HG03066 (cell line): ENCODE data around the gene EXOC3L2.
"Not testable (repeated sequence)": the region's sequence is repeated elsewhere in the genome, so short reads cannot be mapped to it uniquely, and the experiment has no call there.

Source experiments
- ATAC-seq: cut with Tn5 transposase; IDR thresholded peaks from one replicate; pipeline ENCODE4 v1.9.1; 2021; ENCODE audit warnings: low read depth; ENCODE audit not compliant: unreplicated experiment

EXOC3L2 gene

DNA sequence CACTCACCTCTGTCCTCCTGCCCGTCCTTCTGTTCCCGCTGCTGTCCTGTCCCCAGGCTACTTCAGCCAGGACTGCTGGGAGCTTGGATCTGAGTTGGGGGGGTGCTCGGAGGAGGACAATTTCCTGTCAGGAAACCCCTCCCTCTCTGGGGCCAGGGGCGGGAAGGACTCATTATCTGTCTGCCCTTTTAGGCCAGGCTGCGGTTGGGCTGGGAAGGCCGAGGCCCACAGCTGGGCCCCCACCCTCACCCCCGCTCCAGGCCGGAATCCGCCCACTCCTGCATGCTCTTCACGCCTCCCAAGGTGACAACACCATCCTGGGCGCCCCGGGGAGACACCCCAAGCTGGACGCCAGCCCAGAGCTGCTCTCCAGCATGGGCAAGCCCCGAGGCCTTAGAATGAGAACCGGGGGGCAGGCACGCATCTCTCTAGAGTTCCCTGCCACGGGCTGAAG, at the start of gene EXOC3L2:
Gene EXOC3L2 (minus strand): TSS at position 74 of the 454 bp plus-strand sequence. CDS start 6,362 bp downstream, outside the sequence.
- no peak for ATAC-seq

DNA sequence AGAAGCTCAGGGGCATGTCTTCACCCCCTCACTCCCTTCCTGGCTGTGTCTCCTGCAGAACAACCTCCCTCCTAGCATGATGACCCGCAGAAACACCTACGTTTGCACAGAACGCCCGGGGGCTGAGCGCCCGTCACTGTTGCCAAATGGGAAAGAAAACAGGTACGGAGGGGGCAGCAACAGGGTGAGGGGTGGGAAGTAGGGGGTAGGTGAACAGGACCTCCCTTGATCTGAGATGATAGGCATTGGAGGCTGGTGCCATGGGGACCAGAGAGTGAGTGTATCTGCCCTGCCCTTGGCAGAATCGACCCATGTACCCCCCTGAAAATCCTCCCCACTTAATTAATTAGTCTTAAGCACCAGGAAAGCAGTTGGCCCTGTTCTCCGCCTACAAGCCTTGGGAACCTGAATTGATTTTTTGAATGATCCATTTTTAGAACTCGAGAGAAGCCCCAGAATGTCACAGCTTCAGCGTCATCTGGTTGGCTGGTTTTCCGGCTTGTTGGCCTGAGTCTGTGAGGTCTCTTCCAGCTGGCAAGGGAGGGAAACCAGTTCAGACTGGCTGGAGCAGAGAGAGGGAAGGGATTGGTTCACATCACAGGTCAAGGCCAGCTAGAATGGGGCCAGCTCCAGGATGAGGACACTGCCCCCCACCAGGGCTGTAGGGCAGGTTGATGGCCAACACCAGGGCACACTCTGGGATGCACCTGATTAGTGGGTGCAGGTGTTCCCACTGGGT, 49.3 kb upstream of the EXOC3L2 start:
- ATAC-seq, result no peak

DNA sequence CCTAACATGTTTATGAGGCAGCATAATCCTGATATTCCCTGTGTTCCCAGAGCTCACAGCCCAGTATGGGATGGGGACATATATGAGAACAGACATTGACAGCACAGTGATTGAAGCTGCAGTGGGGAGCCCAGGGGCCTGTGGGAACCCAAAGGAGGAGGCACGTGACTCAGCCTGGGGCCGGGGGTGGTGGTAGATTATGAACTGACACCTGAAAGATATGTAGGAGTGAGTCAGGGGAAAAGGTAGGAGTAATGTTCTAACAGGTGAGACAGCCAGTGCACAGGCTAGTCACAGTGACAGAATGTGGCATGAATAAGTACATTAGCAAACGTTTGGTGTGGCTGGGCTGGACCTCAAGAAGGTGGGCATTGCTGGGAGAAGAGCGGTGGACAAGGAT, 48.5 kb upstream of the EXOC3L2 start:
- ATAC-seq, result no peak

DNA sequence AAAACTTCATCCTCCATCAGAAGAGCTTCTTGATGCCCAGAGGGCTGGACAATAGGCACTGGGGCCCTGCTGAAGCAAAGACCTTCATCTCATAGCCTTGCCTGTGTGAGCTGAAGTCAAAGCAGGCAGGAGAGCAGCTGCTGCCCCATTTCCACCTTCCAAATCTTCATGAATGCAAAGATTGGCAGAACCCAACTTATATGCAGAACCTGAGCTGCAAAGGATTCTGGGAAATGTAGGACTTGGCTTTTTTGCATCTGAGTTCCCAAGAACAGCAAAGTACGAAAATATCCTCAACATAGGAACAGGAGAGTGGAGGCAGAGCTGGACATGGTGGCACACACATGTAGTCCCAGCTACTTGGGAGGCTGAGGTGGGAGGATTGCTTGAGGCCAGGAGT, 46.6 kb upstream of the EXOC3L2 start:
- no peak for ATAC-seq

DNA sequence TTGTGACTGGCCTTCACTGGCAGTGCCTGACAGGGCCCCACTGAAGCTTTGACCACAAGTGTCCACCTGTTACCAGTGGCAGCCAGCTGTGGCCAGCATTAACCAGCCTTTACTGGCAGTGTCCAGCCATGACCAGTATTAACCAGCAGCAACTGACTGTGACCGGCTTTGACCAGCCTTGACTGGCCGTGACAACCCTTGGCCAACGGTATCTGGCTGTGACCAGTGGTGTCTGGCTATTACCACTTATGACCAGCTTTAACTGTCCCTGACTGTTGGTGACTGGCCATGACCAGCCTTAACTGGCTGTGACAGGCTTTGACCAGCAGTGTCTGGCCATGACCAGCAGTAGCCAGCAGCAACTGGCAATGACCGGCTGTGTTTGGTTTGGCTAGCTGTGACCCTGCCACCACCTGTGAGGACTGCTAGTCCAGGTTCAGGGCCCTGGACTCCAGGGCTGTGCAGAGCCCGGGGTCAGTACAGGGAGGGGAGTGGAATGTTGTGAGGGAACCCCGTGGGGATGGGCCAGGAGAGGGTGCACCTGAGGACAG, 45.2 kb upstream of the EXOC3L2 start:
- no peak for ATAC-seq

DNA sequence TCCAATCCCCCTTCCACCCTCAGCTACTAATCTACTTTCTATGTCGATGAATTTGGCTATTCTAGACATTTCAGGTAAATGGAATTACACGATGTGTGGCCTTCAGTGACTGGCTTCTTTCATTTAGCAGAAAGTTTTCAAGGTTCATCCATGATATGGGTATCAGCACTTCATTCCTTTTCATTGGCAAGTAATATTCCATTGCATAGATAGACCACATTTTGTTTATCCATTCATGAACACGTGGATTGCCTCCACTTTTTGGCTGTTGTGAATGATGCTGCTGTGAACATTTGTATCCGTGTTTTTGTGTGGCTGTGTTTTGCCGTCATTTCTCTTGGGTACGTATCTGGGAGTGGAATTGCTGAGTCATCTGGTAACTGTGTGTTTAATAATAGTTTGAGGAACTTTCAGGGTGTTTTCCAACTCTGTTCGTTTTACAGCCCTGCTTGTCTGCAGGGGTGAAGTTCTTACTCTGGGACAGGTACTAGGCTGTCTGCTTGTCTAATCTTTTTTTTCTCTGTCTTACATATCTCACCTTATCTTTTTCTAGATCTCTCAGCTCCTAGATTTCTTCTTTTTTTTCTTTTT, 38.3 kb upstream of the EXOC3L2 start:
- no peak for ATAC-seq

DNA sequence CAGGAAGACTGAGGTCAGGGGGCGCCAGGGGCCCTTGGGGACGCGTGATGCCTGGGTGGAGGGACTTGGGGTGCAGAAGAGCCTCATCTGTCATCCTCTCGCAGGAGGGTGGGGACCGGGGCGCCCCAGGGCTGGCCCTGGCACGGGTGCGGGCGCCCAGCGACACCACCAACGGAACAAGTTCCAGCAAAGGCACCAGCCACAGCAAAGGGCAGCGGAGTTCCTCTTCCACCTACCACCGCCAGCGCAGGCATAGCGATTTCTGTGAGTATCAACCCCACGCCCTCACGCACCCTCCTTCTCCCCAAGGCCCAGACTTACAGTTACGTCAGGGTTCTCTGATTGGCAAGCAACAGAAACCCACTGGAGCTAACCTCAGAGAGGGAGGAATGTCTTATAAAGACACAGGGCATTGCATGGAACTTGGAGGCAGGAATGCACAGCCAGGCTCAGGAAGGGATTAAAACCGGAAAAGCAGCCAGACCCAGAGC, 35.3 kb upstream of the EXOC3L2 start:
- ATAC-seq, result no peak

DNA sequence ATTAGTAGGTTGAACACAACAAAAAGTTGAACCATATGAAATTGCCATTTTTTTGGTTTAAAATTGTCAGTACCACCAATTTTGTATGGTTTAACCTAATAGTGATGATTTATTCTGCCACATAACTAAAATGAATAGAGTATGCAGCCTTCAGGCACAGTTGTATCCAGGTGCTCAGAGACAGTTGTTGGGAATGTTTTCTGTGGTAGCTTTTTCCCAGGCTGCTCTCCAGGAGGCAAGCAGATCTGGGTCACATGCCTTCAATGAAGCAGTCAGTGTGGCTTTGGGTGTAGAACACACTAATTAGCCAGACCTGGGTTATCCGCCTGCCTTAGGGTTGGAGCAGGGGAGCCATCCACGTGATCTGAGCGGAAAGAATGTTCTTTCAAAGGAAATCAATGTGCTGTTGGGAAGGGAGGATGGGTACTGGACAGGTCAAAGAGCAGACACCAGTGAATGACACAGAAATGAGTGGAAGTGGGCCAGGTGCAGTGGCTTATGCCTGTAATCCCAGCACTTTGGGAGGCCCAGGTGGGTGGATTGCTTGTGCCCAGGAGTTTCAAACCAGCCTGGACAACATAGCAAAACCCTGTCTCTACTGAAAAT, 34.5 kb upstream of the EXOC3L2 start:
- ATAC-seq, result no peak

DNA sequence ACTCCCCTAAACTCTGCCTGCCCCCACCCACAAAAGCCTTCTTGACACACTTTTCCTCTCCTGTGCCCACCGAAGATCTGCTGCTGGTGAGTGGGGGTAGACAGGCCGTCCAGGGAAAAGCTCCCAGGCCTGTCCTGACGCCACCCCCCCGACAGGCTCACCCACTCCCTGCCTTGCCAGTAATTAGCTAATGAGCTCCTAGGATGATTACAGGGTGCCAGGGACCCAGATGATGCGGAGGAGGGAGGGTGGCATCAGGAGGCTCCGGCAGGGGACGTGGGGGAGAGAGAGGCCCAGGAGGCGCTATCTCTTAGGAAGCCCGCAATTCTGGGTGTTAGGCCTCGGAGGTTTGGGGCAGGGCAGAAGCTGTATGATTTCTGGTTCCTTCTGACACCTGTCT, 32.9 kb upstream of the EXOC3L2 start:
- ATAC-seq, result no peak

DNA sequence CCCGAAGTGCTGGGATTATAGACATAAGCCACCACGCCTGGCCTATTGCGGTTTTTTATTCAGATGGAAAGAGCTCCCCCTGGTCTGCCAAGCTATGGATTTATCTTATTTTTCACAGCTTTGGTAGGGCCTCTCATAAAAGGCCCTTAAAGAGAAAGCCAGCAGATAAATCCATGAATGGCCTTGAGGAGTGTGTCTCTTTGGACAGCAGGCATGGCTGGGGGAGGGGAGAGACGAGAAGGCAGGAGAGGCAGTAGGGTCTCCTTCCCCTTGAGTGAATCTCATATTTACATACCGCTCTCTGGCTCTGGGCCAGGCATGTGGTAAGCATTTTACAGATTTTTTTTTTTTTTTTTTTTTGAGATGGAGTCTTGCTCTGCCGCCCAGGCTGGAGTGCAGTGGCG, 31.1 kb upstream of the EXOC3L2 start:
- ATAC-seq, result no peak

DNA sequence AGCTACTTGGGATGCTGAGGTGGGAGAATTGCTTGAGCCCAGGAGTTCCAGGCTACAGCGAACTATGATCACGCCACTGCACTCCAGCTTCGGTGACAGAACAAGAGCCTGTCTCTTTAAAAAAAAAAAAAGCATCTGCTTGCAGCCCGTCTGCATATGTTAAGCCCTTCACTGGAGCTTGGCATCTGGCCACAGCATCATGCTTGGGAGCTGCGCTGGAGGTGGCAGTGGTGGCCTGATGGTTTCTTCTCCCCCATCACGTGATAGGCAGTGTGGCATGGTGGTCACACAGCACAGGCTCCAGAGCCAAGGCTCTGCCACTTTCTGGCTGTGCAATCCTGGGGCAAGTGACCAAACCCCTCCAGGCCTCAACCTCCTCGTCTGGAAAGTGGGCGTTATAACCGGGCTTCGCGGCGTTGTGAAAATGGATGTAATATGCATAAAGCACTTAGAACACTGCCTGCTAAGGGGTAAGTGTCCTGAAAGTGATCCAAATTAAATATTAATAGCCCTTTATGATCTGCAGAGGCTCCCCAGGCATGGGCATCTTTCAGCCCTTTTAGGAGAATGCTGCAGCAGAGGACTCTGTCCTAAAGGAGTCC, 30.3 kb upstream of the EXOC3L2 start:
- no peak for ATAC-seq

DNA sequence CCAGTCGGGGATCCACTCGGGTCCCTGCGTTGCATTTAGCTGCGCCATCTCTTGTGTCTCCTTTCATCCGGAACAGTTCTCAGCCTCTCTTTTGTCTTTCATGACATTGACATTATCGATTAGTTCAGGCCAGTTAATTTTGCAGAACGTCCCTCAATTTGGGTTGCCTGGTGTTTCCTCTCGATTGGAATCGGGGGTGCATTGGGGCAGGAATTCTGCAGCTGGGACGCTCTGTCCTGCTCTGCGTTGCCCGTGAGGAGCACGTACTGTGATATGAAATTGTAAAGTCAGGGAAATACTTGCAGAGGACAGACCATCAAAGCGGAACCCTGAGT, 28.3 kb upstream of the EXOC3L2 start:
- ATAC-seq, result no peak

DNA sequence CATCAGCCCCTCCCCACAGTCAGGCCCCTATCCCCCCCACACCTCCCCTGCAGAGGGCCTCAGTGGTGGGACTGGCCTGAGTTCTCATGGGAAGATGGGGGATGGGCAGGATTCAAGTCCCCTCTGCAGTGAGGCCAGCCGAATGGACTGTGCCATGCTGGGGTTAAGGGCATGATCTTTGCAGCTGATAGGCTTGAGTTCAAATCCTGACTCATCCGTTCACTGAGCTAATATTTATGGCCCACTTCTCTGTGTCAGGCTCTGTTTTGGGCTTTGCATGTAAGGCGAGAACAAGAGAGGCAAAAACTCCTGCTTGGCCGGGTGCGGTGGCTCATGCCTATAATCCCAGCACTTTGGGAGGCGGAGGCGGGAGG, 26.5 kb upstream of the EXOC3L2 start:
- ATAC-seq, result no peak

DNA sequence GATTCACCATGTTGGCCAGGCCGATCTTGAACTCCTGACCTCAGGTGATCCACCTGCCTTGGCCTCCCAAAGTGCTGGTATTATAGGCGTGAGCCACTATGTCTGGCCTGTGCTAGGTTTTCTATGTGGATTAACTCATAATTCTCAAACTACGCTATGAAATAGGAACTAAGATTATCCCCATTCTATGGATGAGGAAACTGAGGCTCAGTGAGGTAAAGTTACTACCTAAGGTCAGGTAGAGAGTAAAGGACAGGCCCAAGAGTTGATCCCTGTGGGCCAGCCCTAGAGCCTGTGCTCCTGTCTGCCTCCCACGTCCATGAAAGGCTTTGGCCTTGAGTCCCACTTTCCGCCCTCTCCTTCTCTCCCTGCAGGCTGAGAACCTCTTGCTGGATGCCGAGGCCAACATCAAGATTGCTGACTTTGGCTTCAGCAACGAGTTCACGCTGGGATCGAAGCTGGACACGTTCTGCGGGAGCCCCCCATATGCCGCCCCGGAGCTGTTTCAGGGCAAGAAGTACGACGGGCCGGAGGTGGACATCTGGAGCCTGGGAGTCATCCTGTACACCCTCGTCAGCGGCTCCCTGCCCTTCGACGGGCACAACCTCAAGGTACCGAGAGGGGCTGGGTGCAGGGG, 26.0 kb upstream of the EXOC3L2 start:
- no peak for ATAC-seq

DNA sequence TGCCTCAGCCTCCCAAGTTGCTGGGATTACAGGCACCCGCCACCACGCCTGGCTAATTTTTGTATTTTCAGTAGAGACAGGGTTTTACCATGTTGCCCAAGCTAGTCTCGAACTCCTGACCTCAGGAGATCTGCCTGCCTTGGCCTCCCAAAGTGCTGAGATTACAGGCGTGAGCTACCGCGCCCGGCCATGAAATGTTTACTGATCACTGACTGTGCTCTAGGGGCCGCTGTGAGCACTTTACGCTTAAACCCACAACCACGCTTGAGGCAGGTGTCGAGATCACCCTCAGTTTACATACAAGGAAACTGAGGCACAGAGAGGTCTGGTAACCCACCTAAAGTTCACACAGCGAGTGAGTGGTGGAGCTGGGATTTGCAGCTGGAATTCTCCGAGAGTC, 24.7 kb upstream of the EXOC3L2 start:
- not testable (repeated sequence) for ATAC-seq

DNA sequence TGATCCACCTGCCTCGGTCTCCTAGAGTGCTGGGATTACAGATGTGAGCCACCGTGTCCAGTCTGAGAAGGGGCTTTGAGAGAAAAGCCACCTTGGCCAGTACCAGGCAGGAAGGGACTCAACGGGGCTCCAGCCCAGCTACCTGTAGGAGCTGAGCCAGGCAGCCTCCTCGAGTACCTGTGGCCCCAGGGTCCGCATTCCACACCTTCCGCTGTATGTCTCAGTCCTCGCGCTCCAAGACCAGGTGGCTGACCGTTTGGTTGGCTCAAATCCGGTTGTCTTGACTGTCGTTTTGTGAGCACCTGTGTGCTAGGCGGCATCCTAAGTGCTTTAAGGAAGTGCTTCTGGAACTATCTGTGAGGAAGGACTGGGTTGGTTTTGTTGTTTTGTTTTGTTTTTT, 22.1 kb upstream of the EXOC3L2 start:
- ATAC-seq, result no peak

DNA sequence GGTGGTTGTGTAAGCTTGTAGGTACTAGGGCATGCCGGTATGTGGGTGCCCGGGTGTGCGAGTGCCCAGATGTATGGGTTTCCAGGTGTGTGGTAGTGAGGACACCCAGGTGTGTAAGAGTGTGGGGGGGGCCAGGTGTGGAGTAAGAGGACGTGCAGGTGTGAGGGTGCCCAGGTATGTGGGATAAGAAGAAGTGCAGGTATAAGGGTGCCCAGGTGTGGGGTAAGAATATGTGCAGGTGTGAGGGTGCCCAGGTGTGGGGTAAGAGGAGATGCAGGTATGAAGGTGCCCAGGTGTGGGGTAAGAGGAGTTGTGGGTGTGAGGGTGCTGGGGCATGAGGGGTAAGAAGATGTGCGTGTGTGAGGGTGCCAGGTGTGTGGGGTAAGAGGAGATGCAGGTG, 20.2 kb upstream of the EXOC3L2 start:
- ATAC-seq, result no peak

DNA sequence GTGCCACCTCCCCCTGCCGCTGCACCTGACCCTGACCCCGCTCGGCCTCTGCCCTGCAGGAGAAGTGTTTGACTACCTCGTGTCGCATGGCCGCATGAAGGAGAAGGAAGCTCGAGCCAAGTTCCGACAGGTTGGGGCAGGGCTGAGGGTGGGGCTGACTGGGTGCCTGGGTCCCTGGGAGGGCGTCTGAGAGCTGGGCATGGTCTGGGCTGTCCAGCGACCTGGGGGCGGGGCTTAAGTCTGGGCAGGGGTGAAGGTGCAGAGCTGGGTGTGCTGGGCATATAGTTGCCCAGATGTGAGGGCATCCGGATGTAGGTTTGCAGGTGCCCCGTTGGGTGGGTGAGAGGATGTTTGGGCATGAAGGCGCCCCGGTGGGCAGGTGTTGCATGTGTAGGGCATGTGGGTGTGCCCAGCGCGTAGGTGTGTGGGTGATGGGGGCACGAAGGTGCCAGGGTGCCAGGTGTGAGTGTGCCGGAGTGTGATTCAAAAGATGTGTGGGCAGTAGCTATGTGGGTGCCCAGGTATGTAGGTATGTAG, 19.6 kb upstream of the EXOC3L2 start:
- ATAC-seq, result no peak

DNA sequence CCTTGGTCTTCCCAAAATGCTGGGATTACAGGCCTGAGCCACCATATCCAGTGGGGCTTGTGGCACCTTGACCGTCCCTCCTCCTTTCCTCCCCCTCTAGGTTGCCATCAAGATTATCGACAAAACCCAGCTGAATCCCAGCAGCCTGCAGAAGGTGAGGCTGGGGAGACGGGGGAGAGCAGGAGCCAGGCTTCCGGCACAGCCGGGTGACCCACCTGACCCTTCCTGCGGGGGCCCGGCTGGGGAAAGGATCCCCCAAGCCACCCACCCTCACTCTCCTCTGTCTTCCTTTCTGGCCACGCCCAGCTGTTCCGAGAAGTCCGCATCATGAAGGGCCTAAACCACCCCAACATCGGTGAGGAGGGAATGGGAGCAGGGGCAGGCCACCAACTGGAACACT, 17.8 kb upstream of the EXOC3L2 start:
- no peak for ATAC-seq

DNA sequence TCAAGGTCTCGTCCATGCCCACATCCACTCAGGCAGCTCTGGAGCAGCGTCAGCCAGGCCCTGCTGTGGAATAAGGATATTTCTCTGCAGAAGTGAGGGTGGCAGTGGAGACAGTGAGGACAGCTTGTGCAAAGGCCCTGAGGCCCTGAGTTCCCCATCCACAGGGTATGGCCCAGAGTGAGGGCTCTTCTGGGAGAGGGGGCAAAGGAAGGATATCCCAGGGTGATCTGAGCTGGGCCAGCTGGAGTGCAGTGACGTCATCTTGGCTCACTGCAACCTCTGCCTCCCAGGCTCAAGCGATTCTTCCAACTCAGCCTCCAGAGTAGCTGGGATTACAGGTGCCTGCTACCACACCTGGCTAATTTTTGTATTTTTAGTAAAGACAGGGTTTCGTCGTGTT, 17.4 kb upstream of the EXOC3L2 start:
- no peak for ATAC-seq

DNA sequence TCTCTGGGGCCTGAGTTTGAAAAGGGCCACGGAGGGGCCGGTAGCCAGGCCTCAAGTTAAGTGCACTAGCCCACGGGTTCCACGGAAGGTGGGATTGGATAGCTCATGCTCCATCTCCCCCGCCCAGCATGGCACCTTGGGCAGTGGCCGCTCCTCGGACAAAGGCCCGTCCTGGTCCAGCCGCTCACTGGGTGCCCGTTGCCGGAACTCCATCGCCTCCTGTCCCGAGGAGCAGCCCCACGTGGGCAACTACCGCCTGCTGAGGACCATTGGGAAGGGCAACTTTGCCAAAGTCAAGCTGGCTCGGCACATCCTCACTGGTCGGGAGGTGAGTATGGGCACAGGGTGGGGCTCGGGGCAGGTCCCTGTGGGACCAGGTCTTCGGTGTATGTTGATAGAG, 13.7 kb upstream of the EXOC3L2 start:
- no peak for ATAC-seq
